HG03025 (cell line): ENCODE results near the gene ABCA4.

Source experiments
- ATAC-seq: cut with Tn5 transposase; IDR thresholded peaks from one replicate; pipeline ENCODE4 v1.9.1; 2021; ENCODE audit warnings: mild to moderate bottlenecking, moderate library complexity; ENCODE audit not compliant: unreplicated experiment, low FRiP score

ABCA4 gene

GRCh38 chr1:94056996-94057395, 64.0 kb downstream of the ABCA4 start:
- no peak for ATAC-seq

GRCh38 chr1:94056171-94056570, 64.8 kb downstream of the ABCA4 start:
- ATAC-seq, result no peak

GRCh38 chr1:94055459-94056122, 65.4 kb downstream of the ABCA4 start:
- ATAC-seq, result no peak

GRCh38 chr1:94050675-94051074, 70.3 kb downstream of the ABCA4 start:
- no peak for ATAC-seq

- ATAC-seq, result no peak
These were observed 70.7 kb downstream of the ABCA4 start for GRCh38 chr1:94050254-94050653.

- ATAC-seq, result no peak
These were observed 71.2 kb downstream of the ABCA4 start for GRCh38 chr1:94049791-94050190.

- ATAC-seq, result no peak
These were observed 72.4 kb downstream of the ABCA4 start for GRCh38 chr1:94048413-94049164.

- no peak for ATAC-seq
These were observed 73.0 kb downstream of the ABCA4 start for GRCh38 chr1:94047949-94048348.

GRCh38 chr1:94045465-94046056, 75.4 kb downstream of the ABCA4 start:
- ATAC-seq, result no peak

- ATAC-seq, result no peak
These were observed 76.1 kb downstream of the ABCA4 start for GRCh38 chr1:94044891-94045290.

- no peak for ATAC-seq
These were observed 76.6 kb downstream of the ABCA4 start for GRCh38 chr1:94044290-94044790.

GRCh38 chr1:94043738-94044289, 77.1 kb downstream of the ABCA4 start:
- no peak for ATAC-seq

GRCh38 chr1:94042388-94042787, 78.6 kb downstream of the ABCA4 start:
- no peak for ATAC-seq

- no peak for ATAC-seq
These were observed 80.9 kb downstream of the ABCA4 start for GRCh38 chr1:94039871-94040569.

GRCh38 chr1:94039514-94039870, 81.5 kb downstream of the ABCA4 start:
- no peak for ATAC-seq

GRCh38 chr1:94038511-94038910, 82.4 kb downstream of the ABCA4 start:
- ATAC-seq, result no peak

GRCh38 chr1:94037392-94038229, 83.3 kb downstream of the ABCA4 start:
- ATAC-seq, result no peak

- ATAC-seq, result no peak
These were observed 84.2 kb downstream of the ABCA4 start for GRCh38 chr1:94036730-94037129.

- no peak for ATAC-seq
These were observed 87.1 kb downstream of the ABCA4 start for GRCh38 chr1:94033849-94034248.

- ATAC-seq, result no peak
These were observed 88.3 kb downstream of the ABCA4 start for GRCh38 chr1:94032637-94033036.
